ENCODE data around the gene INSYN2A.

INSYN2A gene

GRCh38 chr10:127195041-127195506, 1.3 kb downstream of the INSYN2A start:
- no peak for DNase-seq

GRCh38 chr10:127194599-127194998, 1.8 kb downstream of the INSYN2A start:
- no peak for DNase-seq

- no peak for DNase-seq
These were observed 2.3 kb downstream of the INSYN2A start for GRCh38 chr10:127194111-127194510.

GRCh38 chr10:127193125-127193524, 3.3 kb downstream of the INSYN2A start:
- no peak for DNase-seq

- DNase-seq = no peak
These were observed 6.0 kb downstream of the INSYN2A start for GRCh38 chr10:127190427-127190826.

GRCh38 chr10:127189226-127189625, 7.2 kb downstream of the INSYN2A start:
- no peak for DNase-seq

GRCh38 chr10:127186813-127187212, 9.6 kb downstream of the INSYN2A start:
- DNase-seq = no peak

GRCh38 chr10:127184582-127184981, 11.8 kb downstream of the INSYN2A start:
- DNase-seq = no peak

- DNase-seq = no peak
These were observed 14.2 kb downstream of the INSYN2A start for GRCh38 chr10:127182161-127182560.

GRCh38 chr10:127179612-127180250, 16.7 kb downstream of the INSYN2A start:
- DNase-seq = no peak

GRCh38 chr10:127176649-127177048, 19.7 kb downstream of the INSYN2A start:
- no peak for DNase-seq

GRCh38 chr10:127175357-127176110, 20.9 kb downstream of the INSYN2A start:
- no peak for DNase-seq

GRCh38 chr10:127174866-127175265, 21.5 kb downstream of the INSYN2A start:
- DNase-seq = no peak

- no peak for DNase-seq
These were observed 28.1 kb downstream of the INSYN2A start for GRCh38 chr10:127168261-127168660.

GRCh38 chr10:127162841-127163240, 33.5 kb downstream of the INSYN2A start:
- DNase-seq = no peak

- no peak for DNase-seq
These were observed 34.9 kb downstream of the INSYN2A start for GRCh38 chr10:127161482-127161881.

- no peak for DNase-seq
These were observed 36.6 kb downstream of the INSYN2A start for GRCh38 chr10:127159648-127160245.

- no peak for DNase-seq
These were observed 37.7 kb downstream of the INSYN2A start for GRCh38 chr10:127158662-127159061.

GRCh38 chr10:127157506-127158200, 38.7 kb downstream of the INSYN2A start:
- no peak for DNase-seq

- no peak for DNase-seq
These were observed 39.3 kb downstream of the INSYN2A start for GRCh38 chr10:127157089-127157488.

GRCh38 chr10:127154831-127155620, 41.4 kb downstream of the INSYN2A start:
- no peak for DNase-seq

GRCh38 chr10:127153181-127153580, 43.2 kb downstream of the INSYN2A start:
- no peak for DNase-seq

All from activated CD4-positive, CD25-positive, alpha-beta regulatory T cell (primary cell).